ENCODE results near the gene PLEKHN1.
"Not testable (repeated sequence)": the region's sequence is repeated elsewhere in the genome, so short reads cannot be mapped to it uniquely, and the experiment has no call there.

PLEKHN1 gene

DNA sequence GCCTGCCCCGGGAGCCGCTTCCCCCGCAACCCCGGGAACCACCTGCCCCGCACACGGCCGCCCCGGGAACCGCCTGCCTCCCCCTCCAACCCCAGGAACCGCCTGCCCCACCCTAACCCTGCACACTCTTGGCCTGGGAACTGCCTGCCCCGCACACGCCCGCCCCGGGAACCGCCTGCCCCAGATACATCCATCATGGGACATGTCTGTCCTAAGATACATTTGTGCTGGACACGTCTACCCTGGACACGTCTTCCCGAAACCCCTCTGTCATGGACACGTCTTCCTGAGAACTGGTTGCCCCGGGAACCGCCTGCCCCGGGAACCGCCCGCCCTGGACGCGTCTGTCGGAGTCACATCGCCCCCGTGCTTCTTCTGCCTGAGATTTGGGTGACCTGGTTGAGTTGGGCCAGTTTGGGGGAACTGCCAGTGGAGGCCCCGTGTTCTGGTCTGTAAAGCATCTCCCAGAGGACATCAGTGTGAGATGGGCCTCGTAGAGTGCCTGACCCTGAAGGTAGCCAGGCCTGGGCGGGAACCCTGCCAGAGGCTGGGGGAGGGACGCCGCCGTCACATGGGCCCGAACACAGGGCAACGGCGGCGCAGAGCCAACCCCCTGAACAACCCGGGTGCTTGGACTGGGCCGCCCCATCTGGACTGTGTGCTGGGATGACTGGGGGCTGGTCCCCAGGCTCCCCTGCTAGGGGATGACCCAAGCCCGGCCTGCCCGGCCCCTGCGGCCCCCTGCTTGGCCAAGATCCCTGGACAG lies 12.0 kb downstream of the PLEKHN1 start:
- no peak for DNase-seq

GRCh38 chr1:978835-979743 lies 12.8 kb downstream of the PLEKHN1 start:
- no peak for DNase-seq

- no peak for DNase-seq
Measured at GRCh38 chr1:979744-980072, 13.4 kb downstream of the PLEKHN1 start.

DNA sequence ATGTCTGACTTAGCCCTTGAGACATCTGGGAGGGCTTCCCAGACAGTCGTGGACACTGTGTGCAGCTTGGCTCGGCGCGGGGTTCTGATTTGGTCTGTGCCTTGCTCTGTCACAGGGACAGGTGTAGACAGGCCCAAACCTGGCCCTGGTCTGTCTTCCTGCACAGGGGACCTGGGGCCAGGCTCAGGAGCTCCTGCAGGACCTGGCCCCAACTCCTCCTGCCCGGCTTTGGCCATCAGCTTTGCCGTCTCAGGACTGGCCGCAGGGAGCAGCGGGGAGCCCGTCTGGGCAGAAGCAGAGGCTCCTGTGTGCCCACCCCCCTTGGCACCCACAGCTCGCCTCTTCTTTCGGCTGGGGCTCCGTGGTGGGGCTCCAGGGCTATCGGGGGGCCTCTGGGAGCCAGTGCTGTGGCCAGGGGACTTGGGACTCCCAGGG lies 13.9 kb downstream of the PLEKHN1 start:
- DNase-seq = no peak

DNA sequence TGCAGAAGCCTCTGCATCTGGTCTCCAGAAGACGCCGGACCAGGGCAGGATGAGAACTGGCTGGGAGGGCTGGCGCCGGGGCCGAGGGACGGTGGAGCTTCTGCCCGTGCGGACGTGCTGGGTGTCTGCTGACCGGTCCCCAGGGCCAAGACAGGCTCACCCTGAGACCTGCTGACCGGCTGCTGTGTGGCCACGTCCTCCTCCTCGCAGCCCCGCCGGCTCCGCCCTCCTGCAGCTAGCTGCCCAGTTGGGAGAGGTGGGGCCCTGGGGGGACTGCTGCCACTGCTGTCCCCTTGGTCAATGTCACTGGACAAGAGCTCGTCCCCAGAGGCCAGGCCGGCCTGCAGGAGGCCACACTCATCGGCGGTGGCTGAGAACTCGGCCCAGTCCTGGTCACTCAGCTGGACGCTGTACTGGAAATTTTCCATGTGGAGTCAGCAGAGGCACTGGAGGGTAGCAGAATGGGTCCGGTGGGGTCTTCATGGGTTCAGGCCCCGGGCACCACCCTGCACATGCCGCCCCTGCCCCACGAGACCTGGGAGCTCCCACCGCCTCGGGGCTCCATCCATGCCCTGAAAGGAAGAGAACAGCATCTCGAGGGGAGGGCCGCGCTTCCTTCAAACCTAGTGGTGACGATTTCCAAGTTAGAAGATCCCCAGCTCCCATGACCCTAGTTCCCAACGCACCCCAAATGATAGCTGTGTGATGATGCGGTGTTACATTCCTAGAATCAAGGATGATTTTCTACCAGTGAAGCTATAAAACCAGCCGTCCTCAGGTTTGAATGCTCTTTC lies 14.5 kb downstream of the PLEKHN1 start:
- no peak for DNase-seq

- DNase-seq = no peak
Measured at GRCh38 chr1:981491-981954, 15.2 kb downstream of the PLEKHN1 start.

DNA sequence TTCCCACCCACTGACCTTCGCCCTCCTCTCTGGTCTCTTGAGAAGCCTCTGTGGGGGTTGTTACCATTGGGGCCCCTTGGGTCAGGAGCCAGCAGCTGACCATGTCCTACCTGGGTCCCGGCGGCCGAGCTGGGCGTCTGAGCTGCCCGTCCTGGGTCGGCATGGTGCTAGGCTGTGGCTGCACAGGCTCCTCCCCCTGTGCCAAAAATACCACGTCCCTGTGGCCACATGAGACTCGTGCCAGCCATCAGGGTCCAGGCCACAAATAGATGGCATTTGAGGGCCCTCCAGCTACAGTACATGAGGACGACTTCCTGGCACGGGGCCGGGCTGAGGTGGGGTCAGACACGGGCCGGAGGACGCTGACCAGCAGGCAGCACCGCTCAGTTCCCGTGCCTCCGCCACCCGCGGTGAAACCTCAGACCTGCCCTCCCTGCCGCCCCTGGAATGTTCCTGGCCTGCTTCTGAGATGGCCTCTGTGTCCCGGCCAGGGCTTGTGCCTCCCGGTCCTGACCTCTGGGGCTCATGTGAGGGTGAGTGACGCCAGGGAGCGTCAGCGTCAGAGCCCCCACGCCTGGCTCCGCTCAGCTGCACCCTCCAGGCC lies 15.8 kb downstream of the PLEKHN1 start, which contains the start of gene PERM1:
Gene PERM1, minus strand, starts transcription at position 139 of the 604 bp plus-strand sequence. CDS start 1,064 bp downstream, outside the sequence.
- no peak for DNase-seq

DNA sequence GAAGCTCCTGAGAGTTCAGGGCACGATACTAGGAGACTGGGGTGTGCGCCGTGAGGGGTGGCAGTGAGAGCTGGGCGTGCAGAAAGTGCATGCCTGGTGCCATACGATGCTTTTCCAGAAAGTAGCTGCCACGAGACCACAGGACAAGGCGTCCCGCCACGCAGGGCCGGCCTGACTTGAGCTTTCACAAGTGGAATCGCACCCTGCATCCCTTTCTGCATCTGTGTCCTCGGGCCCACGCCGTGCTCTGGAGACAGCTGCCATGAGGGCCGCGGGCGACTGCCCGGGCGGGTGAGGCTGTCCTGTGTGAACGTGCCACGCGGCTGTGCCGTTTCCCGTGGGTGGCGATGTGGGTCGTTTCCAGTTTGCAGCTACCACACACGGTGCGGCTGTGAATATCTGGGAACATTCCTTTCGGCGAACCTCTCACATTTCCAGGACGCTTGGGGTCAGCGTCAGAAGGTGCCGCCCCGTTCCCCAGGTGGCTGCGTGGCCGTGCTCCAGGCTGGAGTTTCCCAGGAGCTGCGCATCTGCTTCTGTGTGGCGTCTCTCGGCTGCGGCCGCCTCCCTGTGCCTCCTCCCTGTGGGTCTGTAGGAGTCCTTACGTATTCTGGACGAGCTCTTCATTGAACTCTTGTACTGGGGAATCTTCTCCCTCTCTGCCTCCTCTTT lies 16.6 kb downstream of the PLEKHN1 start:
- no peak for DNase-seq

- peak; percentile 12 for DNase-seq
Measured at GRCh38 chr1:983798-984475, 17.7 kb downstream of the PLEKHN1 start.

GRCh38 chr1:984476-984814 lies 18.2 kb downstream of the PLEKHN1 start:
- DNase-seq = no peak

GRCh38 chr1:985126-985525 lies 18.8 kb downstream of the PLEKHN1 start:
- DNase-seq = no peak

DNA sequence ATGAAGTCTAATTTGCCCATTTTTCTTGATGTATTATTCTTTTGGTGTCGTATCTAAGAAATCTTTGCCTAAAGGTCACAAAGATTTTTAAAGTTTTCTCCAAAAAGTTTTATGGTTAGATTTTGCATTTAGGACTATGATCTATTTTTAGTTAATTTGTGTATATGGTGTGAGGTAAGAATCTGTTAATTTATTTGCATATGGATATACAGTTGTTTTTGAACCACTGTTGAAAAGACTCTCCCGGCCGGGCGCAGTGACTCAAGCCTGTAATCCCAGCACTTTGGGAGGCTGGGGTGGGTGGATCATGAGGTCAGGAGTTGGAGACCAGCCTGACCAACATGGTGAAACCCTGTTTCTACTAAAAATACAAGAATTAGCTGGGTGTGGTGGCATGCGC lies 21.8 kb downstream of the PLEKHN1 start:
- DNase-seq = not testable (repeated sequence)

GRCh38 chr1:991275-991674 lies 25.0 kb downstream of the PLEKHN1 start:
- not testable (repeated sequence) for DNase-seq

DNA sequence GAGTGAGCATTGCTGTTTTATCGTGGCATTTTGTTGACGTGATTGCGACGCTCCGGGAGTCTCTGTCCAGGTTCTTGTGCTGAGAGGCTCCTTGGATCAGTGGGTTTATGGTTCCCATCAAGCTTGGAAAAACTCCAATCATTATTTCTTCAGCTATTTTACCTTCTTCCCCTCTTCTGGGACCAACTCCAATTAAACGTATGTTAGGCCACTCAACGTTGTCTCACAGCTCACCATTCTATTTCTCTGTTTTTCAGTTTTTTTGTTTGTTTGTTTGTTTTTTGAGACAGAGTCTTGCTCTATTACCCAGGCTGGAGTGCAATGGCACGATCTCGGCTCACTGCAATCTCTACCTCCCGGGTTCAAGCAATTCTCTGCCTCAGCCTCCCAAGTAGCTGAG lies 25.6 kb downstream of the PLEKHN1 start:
- DNase-seq = no peak

- no peak for DNase-seq
Measured at GRCh38 chr1:992362-992761, 26.1 kb downstream of the PLEKHN1 start.

DNA sequence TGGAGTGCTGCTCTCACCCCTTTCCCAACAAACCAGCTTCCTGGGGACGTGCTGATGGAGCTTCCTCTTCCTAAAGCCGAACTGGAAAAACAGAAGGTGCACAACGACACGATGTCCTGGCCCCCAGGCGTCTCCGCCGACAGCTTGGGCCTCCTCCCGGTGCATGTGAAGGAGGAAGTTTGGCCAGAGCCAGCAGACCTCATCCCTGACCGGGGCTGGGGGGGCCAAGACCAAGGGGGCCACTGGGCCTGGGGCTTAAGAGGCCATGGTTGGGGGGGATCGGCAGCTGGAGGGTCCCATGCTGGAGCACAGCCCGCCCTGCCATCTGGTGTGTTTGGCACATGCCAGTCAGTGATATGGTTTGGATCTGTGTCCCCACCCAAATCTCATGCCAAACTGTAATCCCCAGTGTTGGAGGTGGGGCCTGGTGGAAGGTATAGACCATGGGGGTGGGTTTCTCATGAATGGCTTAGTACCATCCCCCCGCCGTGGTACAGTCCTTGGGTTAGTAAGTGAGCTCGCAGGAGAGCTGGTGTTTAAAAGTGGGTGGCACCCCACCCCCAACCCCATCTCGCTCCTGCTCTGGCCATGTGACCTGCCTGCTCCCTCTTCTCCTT lies 27.2 kb downstream of the PLEKHN1 start:
- no peak for DNase-seq

DNA sequence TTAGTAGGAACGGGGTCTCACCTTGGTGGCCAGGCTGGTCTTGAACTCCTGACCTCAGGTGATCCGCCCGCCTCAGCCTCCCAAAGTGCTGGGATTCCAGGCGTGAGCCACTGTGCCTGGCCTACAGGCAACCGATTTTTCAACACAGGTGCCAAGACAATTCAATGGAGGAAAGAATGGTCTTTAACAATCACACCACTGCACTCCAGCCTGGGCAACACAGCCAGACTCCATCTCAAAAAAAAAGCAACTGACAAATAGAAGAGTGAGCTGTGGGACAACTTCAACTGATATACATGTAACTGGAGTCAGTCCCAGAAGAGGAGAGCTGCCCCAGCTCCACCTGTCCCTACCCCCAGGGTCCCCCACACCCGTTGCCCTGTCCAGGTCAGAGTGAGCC lies 28.3 kb downstream of the PLEKHN1 start:
- not testable (repeated sequence) for DNase-seq

- DNase-seq = no peak
Measured at GRCh38 chr1:995665-996633, 29.7 kb downstream of the PLEKHN1 start.

DNA sequence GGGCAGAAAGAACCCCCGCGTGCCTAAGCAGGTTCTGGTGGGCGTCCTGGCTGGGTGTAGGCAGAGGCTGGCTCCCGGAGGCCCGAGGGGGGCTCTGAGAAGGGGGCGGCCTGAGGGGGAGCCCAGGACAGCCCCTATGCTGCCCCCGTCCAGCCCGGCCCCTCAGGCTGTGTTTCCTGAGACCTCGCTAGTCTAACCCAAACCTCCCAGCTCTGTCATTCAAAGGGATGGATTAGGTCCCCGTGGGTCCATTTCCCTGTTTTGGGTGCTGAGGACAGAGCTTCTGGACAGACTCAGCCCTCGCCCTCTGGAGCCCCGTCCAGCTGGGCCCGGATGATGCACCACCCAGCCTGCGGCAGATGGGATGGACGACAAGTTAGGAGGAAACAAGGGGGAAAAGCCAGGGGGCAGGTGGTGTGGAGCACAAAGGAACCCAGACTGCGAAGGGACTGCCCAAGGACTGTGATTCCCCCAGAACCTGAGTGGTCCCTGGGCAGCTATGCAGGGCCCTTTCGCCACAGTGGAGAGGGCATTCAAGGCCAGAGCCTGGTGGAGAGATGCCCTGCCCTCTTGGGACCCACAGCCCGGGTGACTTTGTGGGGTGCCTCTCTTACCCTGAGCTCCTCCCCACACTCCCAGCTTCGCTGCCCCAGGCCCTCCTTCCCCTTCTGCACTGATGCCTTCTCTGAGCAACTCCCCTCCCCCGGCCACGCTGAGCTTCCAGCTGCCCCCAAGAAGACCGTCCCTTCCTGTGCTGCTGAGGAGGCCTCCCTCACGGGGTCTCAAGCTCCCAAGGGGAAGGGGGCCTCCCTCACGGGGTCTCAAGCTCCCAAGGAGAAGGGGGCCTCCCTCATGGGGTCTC lies 30.8 kb downstream of the PLEKHN1 start:
- DNase-seq = no peak

All from COR-L47 (cell line).